ENCODE data around the gene ADAMTS12. TPM values are rescaled to one million over a fixed set of nuclear protein-coding genes. Genes with fewer than 3 reads are reported as not detected.

Gene ADAMTS12
- total and polyA plus RNA-seq, 2 of the 8 experiments (the other 6 are each of a cell fraction or from before 2014, with no cell fraction given), result 6.4 to 12.8 TPM

DNA sequence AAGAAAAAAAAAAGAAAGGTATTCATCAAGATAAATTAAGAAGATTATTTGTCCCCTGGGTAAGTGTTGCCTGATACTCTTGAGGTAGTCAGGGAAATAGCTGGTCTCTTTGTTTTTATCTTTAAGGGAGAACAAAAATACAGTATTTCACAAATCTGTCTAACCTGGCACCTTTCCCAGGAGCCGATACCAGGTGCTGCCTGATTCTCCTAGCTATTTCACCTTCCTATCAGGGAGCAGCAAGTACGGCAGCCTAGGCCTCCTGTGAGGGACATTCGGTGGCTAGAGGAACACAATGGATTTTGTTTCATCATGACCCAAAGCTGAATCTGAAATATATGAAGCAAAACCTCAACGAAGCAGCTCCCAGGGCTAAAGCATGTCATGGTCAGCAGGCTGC lies 365.0 kb downstream of the ADAMTS12 start:
- no peak overlapping the region for H3K56ac ChIP-seq (replicated peaks; ENCODE audit: insufficient read length, low read depth, low read length)
- H3K23me2 ChIP-seq (ENCODE audit: low read depth, low read length), result no peaks in the 10 kb centered on the region; the same call in 1 of the 2 replicates
- H3K14ac ChIP-seq (ENCODE audit: insufficient read length), result no peak overlapping the region
- H3K4me1 ChIP-seq (replicated peaks in 1 of 4; ENCODE audit: control insufficient read depth in 3 of 4, insufficient read depth in 4 of 4, low read length in 3 of 4), result no peaks in the 10 kb centered on the region
- H3K9me3 ChIP-seq (ENCODE audit: insufficient read depth in 2 of 2, low read depth in 1 of 2, low read length in 1 of 2), result no peaks in the 10 kb centered on the region
- no peaks in the 10 kb centered on the region for H3K79me1 ChIP-seq (ENCODE audit: low read depth, low read length)
- no peak overlapping the region for H3K18ac ChIP-seq (ENCODE audit: extremely low read depth, low read length)
- no peaks in the 10 kb centered on the region for H3K36me3 ChIP-seq (ENCODE audit: control insufficient read depth in 2 of 4, insufficient read depth in 4 of 4, low read length in 3 of 4)
- no peak overlapping the region for H2BK12ac ChIP-seq (ENCODE audit: low read depth, low read length)
- H2BK15ac ChIP-seq (ENCODE audit: low read length), result no peak overlapping the region
- FAIRE-seq (no peak), DNase-seq (ENCODE audit: low read depth in 1 of 2, low spot score in 2 of 2) (no peak)
- CTCF ChIA-PET (ENCODE audit: partially characterized antibody), result no interaction called here
- no peak overlapping the region for H3K4me3 ChIP-seq (ENCODE audit: extremely low read depth in 1 of 4, insufficient read depth in 2 of 4, low read depth in 3 of 4, low read length in 4 of 4)
- H3K27ac ChIP-seq (ENCODE audit: low read depth, low read length), result no peak overlapping the region
- no peak overlapping the region for H3K4me2 ChIP-seq (ENCODE audit: insufficient read depth in 1 of 2, low read depth in 2 of 2, low read length in 2 of 2)
- no peak overlapping the region for H2BK120ac ChIP-seq (replicated peaks; ENCODE audit: low read depth, low read length)
- H3K27me3 ChIP-seq (replicated peaks in 1 of 4; ENCODE audit: control insufficient read depth in 3 of 4, extremely low read depth in 1 of 4, insufficient read depth in 3 of 4, low read length in 3 of 4), result no peaks in the 10 kb centered on the region
- no peak overlapping the region for H4K5ac ChIP-seq (ENCODE audit: insufficient read length, low read depth, low read length)
- no peaks in the 10 kb centered on the region for H4K20me1 ChIP-seq (replicated peaks in 1 of 2; ENCODE audit: control insufficient read depth in 1 of 2, insufficient read depth in 2 of 2, low read length in 2 of 2)
- H2BK20ac ChIP-seq (ENCODE audit: low read length), result no peak overlapping the region
- H4K8ac ChIP-seq (ENCODE audit: extremely low read depth, insufficient read depth, low read length), result no peak overlapping the region
- H3K9ac ChIP-seq (replicated peaks in 1 of 4; ENCODE audit: extremely low read depth in 1 of 4, low read depth in 3 of 4, low read length in 3 of 4), result no peak overlapping the region
- H3K23ac ChIP-seq (ENCODE audit: insufficient read length), result no peak overlapping the region
- 95% methylated on average over 4 of the region's 4 CpGs; no CpG with 5 or more reads in 1 of the 2 experiments for WGBS, 2 experiments (ENCODE audit: extremely low coverage in 1 of 2, insufficient coverage in 1 of 2, insufficient read length in 1 of 2, insufficient replicate concordance in 2 of 2, low coverage in 1 of 2, low lambda C conversion rate in 2 of 2, missing lambda C conversion rate in 1 of 2)
- no peaks in the 10 kb centered on the region for H3K79me2 ChIP-seq (ENCODE audit: control insufficient read depth in 1 of 2, insufficient read depth in 2 of 2, low read length in 2 of 2)
- no peak overlapping the region for H4K91ac ChIP-seq (replicated peaks; ENCODE audit: insufficient read length, low read length)
- no peak overlapping the region for H2AFZ ChIP-seq (ENCODE audit: low read length)
- no peak overlapping the region for H2AK5ac ChIP-seq (ENCODE audit: low read depth, low read length)
- POLR2A ChIA-PET (ENCODE audit: partially characterized antibody), result interaction anchor here (1.4 kb wide), 1 partner anchor 86 kb away, joined by 4 read pairs; the partner anchor contains the start of gene TARS1
- no peak overlapping the region for H2BK5ac ChIP-seq (ENCODE audit: low read depth, low read length)
- no peak overlapping the region for H3K4ac ChIP-seq (replicated peaks; ENCODE audit: insufficient read length, low read depth, low read length)
- TF ChIP-seq TBP (IDR thresholded peaks at IDR 0.05; ENCODE audit: low read depth, low read length), result no peak
- no peak for TF ChIP-seq BRCA1 (IDR thresholded peaks at IDR 0.05; ENCODE audit: low read depth, low read length)
- no peak for TF ChIP-seq SUZ12 (IDR thresholded peaks at IDR 0.05; ENCODE audit: low read length)
- no peak for TF ChIP-seq ASH2L (IDR thresholded peaks at IDR 0.05; ENCODE audit: low read length)
- TF ChIP-seq RNF2 (IDR thresholded peaks at IDR 0.05; ENCODE audit: borderline replicate concordance, low read depth, low read length, missing control alignments, poor library complexity, severe bottlenecking), result no peak

Data from H1 (cell line).